NCI-H460 (cell line): ENCODE results near the gene PTCD1. TPM values are rescaled to one million over a fixed set of nuclear protein-coding genes. Genes with fewer than 3 reads are reported as not detected.
"Not testable (repeated sequence)": the region's sequence is repeated elsewhere in the genome, so short reads cannot be mapped to it uniquely, and the experiment has no call there.

ENCODE experiments used
- DNase-seq: peaks from one replicate; pipeline ENCODE4 v3.0.0-alpha.2; 2016; ENCODE audit warnings: low read depth; ENCODE audit errors: extremely low read depth
- total RNA-seq: library from RNA; depleted of rRNA; stranded (reverse); fragments of >200 nt; shearing (Covaris generic); gene quantifications from 2 replicates; pipeline ENCODE4 v1.2.3, GENCODE V29; 2014

PTCD1 gene
- total RNA-seq, 1 experiment from 2014 or later, result 6.1 TPM

DNA sequence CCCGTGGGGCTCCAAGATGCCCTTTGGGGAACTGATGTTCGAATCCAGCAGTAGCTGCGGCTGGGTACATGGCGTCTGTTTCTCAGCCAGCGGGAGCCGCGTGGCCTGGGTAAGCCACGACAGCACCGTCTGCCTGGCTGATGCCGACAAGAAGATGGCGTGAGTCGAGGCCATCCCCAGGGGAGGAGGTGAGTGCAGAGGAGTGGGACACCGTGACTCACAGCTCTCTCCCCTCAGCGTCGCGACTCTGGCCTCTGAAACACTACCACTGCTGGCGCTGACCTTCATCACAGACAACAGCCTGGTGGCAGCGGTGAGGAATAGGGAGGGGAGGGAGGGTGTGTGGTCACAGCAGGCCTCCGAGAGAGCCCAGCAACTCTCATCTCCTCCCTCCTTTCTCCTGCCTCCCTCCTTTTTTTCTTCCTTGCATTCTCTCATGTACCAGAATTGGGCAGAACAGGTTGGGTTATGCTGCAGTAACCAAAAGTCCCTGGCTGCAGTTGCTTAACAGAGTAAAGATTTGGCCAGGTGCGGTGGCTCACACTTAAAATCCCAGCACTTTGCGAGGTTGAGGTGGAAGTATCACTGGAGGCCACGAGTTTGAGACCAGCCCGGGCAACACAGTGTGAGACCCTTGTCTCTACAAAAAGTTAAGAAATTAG is 47.5 kb downstream of the PTCD1 start:
- no peak for DNase-seq

DNA sequence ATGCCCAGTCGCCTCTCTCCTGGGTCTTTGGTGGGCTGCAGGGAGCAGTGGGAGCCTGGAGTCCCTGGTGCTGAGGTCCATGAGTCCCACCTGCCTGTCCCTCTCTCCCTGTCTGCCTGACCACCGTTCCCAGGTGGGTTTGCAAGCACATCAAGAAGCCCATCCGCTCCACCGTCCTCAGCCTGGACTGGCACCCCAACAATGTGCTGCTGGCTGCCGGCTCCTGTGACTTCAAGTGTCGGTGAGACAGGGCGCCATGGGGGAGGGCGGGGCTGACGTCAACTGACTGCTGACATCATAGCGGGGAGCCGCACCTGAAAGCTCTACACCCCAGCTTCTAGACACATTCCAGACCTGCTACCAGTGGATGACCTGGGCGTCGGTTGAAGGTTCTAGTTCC is 48.8 kb downstream of the PTCD1 start:
- DNase-seq, result no peak

DNA sequence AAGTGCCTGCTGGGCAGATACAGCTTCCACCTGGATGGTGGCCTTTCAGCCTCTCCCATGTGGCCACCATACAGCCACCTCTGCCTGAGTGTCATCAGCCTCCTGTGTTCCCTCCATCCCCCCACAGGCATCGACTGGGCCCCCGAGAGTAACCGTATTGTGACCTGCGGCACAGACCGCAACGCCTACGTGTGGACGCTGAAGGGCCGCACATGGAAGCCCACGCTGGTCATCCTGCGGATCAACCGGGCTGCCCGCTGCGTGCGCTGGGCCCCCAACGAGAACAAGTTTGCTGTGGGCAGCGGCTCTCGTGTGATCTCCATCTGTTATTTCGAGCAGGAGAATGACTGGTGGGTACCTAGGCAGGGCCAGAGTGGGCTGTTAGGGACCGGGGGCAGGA is 50.7 kb downstream of the PTCD1 start:
- no peak for DNase-seq

DNA sequence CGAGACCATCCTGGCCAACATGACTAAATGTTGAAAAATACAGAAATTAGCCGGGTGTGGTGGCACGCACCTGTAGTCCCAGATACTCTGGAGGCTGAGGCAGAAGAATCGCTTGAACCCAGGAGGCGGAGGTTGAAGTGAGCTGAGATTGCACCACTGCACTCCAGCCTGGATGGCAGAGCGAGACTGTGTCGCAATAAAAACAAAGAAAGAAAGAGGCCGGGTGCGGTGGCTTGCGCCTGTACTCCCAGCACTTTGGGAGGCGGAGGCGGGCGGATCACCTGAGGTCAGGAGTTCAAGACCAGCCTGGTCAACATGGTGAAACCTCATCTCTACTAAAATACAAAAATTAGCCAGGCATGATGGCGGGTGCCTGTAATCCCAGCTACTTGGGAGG is 51.4 kb downstream of the PTCD1 start:
- not testable (repeated sequence) for DNase-seq

DNA sequence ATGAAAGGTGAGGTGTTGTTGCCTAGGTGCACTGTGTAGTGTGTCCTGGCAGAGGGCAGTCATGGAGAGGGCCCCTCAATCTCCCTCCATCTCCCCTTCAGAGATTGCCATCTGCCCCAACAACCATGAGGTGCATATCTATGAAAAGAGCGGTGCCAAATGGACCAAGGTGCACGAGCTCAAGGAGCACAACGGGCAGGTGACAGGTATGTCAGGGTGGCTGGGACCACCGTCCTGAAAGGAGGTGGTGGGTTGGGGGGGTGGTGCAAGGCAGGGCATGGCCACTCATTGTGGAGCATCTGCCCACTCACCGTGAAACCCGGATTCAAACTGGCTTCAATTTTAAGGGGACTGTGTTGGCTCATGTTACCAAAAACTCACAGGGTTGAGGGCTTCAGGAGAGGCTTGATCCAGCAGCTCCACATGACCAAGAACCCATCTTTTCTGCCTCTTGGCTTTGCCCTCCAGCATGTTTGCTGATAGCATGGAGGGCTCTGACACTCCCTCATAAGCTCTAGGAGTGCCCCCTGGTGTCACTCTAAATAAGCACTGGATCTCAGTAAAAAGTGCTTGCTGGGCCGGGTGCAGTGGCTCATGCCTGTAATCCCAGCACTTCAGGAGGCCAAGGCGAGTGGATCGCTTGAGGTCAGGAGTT is 51.9 kb downstream of the PTCD1 start:
- DNase-seq, result peak; percentile 47

DNA sequence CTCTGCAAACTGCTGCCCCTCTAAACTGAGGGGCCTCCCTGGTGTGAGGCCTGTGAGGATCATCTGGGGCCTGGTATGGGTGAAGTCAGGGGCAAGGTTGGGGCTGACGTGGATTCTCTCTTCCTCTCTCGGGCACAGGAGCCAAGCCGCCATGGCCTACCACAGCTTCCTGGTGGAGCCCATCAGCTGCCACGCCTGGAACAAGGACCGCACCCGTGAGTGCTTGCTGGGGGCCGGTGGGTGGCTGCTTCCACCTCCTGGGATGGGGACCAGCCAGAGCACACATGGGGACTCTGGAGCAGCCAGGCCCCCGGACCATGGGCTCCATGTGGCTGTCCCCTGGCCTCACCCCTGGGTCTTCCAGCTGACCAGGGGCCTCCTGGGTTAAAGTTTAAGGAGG is 53.0 kb downstream of the PTCD1 start:
- no peak for DNase-seq

DNA sequence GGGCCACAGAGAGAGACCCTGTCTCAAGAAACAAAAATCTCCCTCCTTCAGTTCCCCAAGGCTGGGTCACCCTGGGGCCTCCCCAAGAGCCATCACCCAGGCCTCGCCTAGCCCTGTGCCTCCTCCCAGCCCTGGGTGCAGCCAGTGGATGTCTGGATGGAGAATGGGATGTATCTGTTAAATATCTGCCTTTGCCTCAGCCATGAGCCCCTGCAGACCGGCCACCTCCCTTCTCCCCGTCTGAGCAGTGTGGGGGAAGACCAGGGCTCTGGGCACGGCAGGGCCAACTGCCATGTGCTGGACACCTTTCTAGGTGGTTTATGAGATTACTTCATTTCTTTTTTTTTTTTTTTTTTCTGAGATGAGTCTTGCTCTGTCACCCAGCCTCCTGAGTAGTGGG is 54.1 kb downstream of the PTCD1 start:
- DNase-seq, result no peak

DNA sequence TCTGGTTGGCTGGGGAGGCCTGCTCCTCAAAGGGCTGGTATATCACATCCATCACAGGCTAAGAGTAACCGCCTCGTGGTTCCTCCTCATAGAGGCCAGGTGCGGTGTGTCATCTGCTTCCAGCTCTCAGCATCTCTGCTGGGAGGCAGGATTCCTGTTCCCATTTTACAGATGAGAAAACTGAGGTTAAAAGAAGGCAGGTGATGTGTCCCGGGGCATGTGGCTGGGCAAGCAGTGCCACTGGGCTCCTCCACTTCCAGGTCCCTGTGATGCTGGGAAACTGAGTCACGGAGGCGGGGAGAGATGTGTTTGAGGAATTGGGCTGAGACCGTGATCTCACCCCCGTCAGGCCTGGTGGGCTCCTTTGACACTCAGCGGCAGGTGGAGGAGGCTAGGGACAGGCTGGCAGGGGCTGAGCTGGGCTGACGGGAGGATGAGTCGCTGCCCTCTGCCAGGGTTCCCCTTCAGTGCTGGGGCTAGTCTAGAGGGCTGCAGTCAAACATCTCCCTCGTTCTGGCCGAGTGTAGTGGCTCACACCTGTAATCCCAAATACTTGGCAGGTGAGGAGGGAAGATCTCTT is 54.7 kb downstream of the PTCD1 start:
- no peak for DNase-seq

DNA sequence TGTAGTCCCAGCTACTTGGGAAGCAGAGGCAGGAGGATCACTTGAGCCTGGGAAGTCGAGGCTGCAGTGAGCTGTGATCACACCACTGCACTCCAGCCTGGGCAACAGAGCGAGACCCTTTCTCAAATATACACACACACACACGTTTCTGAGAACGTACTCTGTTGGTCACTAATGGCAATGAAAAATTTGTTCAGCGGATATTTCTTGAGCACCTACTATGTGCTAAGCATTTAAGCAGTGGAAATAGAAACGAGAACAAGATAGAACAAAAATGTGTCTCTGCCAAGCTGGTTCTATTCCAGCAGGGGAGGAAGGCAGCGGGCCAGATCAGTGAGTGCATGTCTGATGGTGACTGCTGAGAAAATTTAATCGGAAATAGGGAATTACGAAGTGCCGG is 55.4 kb downstream of the PTCD1 start:
- no peak for DNase-seq

DNA sequence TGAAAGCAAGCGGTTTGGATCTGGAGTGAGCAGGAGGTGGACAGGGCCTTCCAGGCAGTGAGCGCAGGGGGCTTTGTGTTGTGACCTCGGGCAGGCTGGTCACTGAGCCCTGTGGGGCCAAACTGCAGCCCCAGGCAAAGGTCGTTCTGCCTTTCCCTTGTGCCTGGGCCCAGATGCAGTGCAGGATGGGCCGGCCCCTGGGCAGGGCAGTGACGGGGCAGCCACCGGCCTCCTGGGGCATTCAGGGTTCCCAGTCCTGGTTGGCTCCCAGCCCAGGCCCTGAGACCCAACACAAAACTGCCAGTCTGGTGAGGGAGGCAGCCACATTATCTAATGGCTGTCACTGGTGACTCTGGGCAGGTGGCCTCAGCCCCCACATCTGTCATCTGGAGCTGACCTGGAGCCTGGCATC is 56.9 kb downstream of the PTCD1 start:
- DNase-seq, result no peak

DNA sequence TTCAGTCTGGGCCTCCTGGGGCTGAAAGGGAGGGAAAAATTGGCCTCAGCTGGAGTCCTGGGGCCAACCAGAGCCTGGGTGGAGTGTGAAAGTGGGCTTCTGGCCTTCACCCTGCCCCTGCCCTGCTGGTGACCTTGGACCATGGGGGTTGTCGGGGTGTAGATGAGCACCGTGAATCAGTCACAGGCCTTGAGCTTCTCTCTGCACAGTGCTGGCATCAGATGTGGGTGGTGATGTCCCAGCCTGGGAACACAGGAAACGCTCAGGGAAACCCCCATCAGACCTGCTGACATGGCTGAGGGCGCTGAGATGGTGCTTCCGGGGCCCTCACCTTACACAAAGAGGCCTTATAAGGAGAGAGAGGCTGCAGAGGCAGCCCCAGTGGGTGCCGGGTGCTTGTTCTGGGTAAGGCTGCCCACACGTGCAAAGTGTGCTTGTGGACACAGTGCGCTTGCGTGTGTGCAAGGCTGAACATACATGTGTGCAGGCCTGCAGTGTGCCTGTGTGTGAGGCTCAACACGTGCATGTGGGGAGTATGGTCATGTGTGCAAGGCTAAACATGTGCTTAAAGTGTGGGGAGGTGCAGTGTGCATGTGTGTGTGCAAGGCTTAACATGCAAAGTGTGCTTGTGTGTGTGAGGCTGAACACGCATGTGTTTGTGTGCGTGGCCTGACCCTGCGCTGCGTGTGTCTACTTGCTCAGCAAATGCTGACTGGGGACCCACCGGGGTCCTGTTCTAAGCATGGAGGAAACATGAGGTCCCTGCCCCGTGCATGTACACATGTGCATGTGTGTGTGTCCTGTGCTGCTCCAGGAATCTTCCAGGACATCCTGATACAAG is 57.6 kb downstream of the PTCD1 start:
- DNase-seq, result no peak

DNA sequence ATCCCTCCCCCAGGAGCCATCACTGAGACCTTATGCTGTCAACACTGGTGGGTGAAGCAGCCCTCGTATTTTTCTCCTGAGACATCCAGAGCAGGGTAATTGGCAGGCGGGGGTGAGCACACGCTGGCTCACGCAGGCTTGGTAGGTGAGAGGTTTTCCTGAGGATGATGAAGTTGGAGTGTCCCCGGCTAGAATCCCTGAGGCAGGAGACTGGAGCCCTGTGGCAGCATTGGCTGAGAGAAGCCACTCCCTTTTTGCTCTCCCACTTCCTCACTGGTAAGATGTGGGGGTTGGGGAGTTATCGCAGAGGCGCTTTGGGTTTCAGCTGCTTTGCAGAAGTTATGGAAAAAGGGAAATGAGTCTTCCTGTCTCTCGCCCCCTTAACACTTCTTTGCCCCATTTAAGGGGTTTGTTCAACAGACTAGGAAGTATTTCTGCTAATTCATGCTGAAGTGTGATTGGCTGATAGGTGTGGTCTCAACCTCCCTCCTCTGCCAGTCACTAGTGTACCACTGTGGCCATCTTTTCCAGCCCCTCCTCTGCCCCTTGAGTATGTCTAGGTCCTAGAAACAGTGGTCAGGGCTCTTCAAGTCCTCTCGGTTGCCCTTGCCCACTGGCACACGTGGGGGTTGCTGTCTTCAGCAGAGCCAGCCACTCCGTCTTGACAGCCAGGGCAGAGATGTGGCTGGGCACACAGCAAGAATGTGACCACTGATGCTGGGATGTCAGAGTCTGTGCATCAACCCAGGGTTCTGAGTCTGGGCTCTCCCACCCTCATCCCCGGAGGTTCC is 58.4 kb downstream of the PTCD1 start:
- no peak for DNase-seq

DNA sequence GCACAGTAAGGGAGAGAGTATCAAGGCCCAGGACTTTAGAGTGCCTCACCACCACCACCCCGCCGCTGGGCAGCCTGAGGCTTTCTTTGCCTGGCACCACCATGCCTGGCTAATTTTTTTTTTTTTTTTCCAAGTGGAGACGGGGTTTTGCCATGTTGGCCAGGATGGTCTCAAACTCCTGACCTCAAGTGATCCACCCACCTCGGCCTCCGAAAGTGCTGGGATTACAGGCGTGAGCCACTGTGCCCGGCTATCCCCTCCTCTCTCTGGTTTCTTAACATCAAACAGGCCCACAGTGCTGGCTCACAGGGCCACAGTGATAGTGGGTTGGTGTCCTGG is 58.9 kb downstream of the PTCD1 start:
- DNase-seq, result not testable (repeated sequence)

DNA sequence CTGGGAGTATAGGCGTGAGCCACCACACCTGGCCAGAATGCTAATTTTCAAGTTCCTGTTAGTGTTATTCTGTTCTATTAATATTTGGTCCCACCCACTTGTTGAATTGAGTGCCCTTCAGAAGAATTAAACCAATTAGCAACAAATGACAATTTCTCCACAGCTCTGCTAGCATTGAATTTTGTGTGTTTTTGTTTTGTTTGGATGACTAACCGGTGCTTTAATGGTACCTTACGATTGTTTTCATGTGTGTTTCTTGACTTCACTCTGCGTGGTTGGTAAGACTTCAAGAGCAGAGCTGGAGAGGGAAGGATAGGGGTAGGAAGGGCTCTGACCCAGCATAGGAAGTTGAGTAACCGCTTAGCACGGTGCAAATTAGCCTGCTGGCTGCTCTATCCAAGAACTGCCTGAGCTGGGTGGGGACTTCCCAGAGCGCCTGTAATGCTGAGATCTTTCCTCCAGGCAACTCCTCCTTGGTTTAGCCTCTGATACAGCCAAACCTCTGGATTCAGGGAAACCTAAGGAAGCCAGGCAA is 59.5 kb downstream of the PTCD1 start:
- DNase-seq, result peak; percentile 48

DNA sequence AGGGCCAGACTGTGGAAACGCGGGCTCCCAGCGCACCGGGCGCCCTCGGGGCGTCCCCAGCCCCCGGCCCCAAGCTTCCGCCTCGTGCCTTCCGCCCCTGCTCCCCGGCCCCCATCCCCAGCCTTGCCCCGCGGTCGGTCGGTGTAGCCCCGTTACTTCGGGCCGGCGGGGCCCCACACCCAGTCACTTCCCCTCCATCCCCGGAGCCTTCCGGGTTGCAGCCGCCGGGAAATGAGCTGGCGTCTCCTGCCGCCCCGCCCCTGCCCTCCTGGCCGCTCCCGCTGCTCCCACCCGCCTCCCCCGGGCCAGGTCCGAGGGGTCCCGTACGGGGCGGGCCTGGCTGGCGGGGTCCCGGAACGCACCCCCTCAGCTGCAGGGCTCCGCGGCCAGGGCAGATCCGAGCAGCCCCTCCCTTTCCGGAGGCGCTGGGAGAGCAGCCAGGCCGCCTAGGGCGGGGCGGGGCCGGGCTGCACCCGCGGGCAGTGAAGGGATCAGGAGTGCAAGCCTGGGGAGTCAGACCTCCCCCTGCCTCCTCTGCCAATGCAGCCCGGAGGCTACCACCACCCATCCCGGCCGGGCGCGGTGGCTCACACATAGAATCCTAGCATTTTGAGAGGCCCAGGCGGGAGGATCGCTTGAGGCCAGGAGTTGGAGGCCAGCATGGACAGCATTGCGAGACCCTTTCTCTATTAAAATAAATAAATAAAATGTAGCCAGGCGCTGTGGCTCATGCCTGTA is 63.4 kb downstream of the PTCD1 start:
- peak; percentile 75 for DNase-seq

DNA sequence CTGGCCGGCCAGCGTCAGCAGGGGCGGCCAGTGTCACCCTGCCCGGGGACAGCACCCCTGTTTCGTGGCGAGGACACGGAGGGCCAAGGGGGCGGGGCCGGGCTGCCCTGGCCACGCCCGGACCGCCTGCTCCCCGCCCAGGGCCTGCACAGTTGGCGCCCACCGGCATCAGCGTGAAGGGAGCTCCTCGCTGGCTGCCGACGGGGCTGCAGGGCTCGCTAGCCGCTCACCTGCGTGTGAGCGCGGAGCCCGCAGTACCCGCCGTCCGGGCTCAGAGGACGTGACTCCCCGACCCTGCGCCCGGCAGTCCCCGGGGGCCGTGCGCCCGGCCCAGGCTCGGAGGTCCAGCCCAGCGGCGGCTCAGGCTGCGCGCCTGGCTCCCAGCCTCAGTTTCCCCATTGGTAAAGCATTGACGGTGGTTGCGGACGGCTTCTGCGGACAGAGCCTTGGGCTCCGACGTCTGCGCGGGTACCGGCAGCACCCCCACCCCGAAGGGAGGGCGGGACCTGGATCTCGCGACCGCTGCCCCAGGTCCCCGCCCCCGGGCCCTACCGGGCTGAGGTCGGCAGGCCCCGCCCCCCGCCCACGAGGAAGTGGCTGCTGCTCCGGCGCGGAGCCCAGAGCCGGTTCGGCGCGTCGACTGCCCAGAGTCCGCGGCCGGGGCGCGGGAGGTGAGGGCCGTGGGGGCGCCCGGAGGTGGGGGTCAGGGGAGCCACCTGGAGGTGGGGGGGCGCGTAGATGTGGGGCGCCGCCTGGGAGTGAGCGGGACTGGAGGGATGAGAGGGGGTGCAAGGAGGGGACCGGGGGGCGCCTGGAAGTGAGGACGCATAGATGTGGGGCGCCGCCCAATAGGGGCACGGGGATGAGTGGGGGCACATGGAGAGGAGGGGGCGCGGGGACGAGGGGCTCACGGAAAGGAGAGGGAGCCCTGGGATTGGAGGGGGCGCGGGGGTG is 64.2 kb downstream of the PTCD1 start, which contains the start of gene ARPC1B:
Gene ARPC1B, plus strand, starts transcription at position 620 of the 954 bp plus-strand sequence. CDS start 10,985 bp downstream, outside the sequence.
- DNase-seq, result peak; percentile 70

DNA sequence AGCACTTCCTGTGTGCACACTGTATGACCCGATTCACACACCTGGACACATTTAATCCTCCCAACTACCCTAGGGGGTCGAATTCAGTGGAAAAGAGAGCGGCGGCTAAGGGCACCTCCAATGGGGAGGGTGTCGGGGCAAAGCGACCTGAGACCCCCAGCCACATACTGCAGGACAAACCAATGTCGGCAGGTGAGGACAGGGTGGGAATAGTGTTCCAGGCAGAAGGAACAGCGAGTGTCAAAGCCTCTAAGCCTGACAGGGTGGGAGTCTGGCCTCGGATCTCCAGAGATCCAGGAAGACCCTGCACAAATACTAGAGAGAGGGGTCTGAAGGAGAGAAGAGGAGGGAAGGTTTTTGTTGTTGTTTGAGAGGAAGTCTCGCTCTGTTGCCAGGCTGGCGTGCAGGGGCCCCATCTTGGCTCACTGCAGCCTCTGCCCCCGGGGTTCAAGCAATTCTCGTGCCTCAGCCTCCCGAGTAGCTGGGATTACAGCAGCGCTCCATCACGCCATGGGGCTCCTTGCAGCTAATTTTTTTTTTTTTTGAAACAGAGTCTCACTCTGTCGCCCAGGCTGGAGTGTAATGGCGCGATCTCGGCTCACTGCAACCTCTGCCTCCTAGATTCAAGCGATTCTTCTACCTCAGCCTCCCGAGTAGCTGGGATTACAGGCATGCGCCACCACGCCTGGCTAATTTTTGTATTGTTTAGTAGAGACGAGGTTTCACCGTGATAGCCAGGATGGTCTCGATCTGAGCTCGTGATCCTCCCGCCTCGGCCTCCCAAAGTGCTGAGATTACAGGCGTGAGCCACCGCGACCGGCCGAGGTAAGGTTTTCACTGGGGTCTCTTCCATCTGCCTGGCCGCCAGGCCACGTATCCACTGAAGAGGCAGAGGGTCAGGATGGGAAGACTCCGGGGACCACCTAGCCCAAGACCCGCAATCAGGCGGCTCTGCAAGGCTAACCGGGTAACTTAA is 65.2 kb downstream of the PTCD1 start:
- DNase-seq, result no peak
